Anterior cingulate cortex (tissue), 58 donors: ENCODE results near the gene COA8.
"Not testable (repeated sequence)": the region's sequence is repeated elsewhere in the genome, so short reads cannot be mapped to it uniquely, and the experiment has no call there.

Source experiments
- DNase-seq, 58 donors: peaks; one replicate each; lab custom pipeline; 2025; lab: John Stamatoyannopoulos, UW

COA8 gene

DNA sequence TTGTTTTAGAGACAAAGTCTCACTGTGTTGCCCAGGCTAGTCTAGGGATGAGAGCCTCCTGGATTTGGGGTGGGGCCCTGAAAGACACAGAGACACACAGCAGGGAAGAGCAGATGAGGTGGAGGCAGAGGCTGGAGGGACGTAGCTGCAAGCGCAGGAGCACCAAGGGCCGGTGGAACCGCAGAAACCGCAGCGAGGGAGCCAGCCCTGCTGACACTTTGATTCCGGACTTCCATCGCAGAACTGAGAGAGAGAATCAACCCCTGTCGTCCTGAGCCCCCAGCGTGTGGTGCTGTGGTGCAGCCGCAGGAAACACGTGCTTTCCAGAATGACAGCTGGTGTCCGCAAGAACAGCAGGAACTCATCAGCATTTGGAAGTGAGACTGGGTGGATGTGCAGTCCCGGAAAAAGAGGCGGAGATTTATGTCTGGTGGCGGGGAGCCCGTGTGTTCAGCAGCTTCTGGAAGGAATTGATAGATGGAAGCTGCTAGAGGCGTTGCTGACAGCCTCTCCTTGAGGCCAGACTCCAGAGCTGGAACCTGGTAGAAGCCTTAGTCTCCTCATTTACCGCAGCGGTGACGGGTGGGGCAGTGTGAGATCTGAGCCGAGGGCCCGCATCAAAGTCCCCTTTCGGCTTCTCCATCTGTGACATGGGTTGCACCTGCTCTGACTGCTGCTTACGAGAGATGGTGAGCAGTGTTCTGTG is 44.4 kb downstream of the COA8 start:
- peak in 54 of 58 donors; percentile 21 to 88 (median 69) for DNase-seq

DNA sequence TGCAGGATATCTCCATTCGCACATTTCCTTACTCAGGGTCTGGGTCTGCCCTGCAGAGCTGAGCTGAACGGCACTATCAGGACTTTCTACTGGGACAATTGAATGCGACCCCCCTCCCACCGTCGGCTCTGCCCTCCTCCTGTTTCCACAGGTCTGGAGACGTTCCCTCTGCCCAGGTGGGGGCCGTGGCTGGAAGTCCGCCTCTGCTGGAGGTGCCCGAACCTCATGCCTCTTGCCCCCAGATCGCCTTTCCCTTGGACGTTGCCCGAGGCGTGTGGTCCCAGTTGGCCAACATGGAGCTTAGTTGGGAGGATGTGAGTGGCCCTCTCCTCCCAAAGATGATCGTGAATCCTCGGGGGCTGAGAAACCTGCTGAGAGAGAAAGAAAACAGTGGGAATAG is 45.1 kb downstream of the COA8 start:
- no peak for DNase-seq

DNA sequence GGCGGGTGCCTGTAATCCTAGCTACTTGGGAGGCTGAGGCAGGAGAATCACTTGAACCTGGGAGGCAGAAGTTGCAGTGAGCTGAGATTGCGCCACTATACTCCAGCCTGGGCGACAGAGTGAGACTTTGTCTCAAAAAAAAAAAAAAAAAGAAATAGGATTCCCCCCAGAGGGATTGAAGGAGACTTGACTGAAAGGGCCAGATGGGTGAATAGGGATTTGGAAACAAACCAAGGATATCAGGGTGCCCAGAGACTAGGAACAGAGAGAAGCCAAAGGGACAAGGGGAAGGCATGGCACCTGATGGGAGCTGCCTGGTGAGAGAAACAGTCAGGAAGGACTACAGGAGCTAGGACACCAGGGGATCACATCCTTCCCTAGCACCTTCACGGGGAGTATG is 46.3 kb downstream of the COA8 start:
- not testable (repeated sequence) for DNase-seq

DNA sequence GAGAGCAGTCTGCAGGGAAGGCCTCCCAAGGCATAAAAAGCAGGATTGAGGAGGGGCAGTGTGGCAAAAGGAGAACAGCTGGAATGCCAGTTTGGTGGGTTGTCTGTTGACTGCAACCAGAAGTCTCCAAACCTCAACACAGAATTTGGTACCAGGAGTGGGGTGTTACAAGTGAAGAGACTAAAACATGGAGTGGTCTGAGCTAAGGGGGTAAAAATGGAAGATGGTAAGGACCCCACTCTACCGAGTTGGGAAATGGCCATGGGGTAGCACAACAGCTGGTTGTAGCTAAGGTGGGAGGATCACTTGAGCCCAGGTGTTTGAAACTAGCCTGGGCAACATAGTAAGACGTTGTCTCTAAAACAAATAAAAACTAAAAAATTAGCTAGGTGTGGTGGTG is 48.5 kb downstream of the COA8 start:
- DNase-seq, result no peak

DNA sequence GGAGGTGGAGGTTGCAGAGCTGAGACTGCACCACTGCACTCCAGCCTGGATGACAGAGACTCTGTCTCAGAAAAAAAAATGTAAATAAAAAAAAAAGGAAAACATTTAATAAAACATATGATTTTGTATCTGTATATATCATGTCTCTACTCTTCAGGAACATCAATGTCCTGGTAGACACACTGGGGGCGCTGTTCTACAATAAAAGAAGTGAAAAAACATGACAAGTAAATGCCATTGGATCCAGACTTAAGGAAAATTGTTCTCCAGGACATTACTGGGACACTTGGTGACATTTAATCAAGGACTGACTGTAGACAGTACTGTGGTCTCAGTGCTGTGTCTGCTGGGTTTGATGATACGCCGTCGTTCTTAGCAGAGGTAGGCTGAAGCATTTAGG is 50.8 kb downstream of the COA8 start:
- DNase-seq, result no peak

DNA sequence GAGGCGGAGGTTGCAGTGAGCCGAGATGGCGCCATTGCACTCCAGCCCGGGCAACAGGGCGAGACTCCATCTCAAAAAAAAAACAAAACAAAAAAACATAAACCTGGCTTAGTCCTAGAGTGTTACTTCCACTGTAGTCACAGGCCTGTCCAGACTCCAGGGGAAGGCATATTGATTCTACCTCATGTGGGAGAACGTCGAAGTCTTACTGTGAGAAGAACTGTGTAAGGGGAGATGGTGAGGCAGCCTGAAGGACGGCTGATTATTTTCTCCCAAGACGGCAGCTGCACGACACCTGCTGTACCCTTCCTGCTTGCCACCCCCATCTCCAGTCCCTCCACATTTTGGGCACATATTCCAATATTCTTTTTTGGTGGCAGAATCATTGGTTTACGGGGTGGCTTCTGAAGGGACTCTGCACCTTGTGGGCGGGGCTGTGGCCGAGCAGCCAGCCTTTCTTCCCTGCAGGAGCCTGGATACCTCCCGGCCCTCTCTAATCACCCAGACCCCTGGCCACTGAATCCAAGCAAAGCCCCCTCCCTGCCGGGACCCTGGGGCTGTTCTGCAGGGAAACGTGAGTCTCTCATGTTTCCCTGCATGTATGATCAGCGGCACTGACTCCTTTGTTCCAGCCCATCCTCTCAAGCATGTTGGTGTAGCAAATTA is 54.0 kb downstream of the COA8 start:
- no peak for DNase-seq

DNA sequence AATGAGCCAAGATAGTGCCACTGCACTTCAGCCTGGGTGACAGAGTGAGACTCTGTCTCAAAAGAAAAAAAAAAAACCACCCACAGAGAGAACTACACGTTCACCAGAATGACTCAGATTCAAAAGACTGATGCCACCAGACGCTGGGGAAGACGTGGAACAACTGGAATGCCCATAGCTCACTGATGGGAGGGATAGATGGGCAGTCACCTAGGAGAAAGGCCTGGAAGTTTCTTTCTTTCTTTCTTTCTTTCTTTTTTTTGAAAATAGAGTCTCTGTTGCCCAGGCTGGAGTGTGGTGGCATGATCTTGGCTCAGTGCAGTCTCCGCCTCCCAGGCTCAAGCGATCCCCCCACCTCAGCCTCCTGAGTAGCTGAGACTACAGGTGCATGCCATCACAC is 56.3 kb downstream of the COA8 start:
- DNase-seq, result no peak

GRCh38 chr14:103621860-103622259 is 59.1 kb downstream of the COA8 start:
- DNase-seq, result no peak

- no peak for DNase-seq
Measured at GRCh38 chr14:103623308-103623707, 60.5 kb downstream of the COA8 start.

- no peak for DNase-seq
Measured at GRCh38 chr14:103623883-103624482, 61.2 kb downstream of the COA8 start.

- no peak for DNase-seq
Measured at GRCh38 chr14:103624860-103625259, 62.1 kb downstream of the COA8 start.

- DNase-seq, result no peak
Measured at GRCh38 chr14:103625356-103626095, 62.8 kb downstream of the COA8 start.

- DNase-seq, result no peak
Measured at GRCh38 chr14:103626146-103626850, 63.5 kb downstream of the COA8 start.

DNA sequence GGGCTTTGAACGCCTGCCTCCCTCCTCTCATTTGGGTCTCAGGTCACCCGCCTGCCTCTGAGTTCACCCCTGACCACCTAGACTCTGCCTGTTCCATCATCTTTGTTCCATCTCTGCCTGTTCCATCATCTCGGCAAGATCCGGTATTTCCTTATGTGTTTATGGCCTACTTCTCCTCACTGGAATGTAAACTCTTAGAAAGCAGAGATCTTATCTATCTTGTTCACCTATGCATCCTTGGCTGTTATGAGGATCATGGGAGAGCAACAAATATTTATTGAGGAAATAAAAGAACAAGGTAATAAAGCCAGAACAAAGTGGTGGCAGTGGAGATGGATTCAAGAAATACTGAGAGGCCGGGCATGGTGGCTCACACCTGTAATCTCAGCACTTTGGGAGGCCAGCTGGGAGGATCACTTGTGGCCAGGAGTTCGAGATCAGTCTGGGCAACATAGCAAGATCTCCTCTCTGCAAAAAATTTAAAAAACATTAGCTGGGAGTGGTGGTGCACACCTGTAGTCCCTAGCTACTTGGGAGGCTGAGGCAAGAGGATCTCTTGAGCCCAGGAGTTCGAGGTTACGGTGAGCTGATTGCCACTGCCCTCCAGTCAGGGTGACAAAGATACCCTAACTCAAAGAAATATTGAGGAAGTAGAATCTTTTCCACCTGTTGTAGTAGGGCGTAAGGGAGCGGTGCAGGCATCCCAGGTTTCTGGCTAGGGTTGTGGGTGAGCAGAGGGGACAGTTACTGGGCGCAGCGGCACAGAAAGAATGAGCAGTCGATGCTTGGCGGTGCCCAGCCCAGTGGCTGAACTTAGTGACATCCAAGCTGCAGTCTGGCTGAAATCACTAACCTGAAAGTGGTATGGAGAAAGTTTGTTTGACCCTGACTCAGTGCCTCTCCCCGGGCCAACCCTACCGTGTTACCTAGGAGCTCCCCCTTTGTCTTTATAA is 64.6 kb downstream of the COA8 start:
- no peak for DNase-seq

- DNase-seq, result peak in 33 of 58 donors; percentile 11 to 66 (median 43)
Measured at GRCh38 chr14:103628221-103628683, 65.5 kb downstream of the COA8 start.

- peak in 57 of 58 donors; percentile 27 to 90 (median 77) for DNase-seq
Measured at GRCh38 chr14:103628684-103629502, 66.1 kb downstream of the COA8 start, which contains the start of gene KLC1. Gene KLC1 (plus strand): TSS chr14:103629211. CDS start chr14:103654565, 25,354 bp downstream.

GRCh38 chr14:103629503-103630121 is 66.9 kb downstream of the COA8 start:
- DNase-seq, result peak in 36 of 58 donors; percentile 25 to 70 (median 47)
